Activated CD4-positive, CD25-positive, alpha-beta regulatory T cell treated with anti-CD3 and anti-CD28 coated beads, Interleukin-2, amount 50 U/mL, for 16 hours (primary cell): ENCODE measurements around the gene SERPINB8.

Source experiments
- DNase-seq: peaks from one replicate; pipeline ENCODE4 v3.0.0-alpha.2; 2020; ENCODE audit warnings: low read depth, low spot score

SERPINB8 gene

GRCh38 chr18:63965716-63966330 is 4.1 kb upstream of the SERPINB8 start:
- no peak for DNase-seq

DNA sequence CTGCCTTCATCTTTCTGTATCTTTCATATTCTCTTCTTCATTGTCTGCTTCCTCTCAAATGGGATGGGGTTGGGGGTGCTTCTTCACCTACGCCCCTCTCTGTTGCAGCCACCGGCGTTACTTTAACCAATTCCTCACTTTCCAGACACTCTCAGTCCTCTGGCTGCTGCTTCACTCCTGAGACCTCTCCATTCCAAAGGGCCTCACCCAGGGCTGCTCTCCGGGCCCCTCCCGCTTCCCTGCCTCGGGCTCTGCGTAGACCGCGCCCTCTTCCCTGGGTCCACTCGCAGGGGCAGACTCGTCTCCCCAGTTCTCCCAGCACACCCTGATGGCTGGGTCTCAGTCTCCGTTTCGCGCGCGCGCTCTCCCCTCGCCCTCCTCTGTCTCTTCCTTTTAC is 926 bp downstream of the SERPINB8 start:
- no peak for DNase-seq

DNA sequence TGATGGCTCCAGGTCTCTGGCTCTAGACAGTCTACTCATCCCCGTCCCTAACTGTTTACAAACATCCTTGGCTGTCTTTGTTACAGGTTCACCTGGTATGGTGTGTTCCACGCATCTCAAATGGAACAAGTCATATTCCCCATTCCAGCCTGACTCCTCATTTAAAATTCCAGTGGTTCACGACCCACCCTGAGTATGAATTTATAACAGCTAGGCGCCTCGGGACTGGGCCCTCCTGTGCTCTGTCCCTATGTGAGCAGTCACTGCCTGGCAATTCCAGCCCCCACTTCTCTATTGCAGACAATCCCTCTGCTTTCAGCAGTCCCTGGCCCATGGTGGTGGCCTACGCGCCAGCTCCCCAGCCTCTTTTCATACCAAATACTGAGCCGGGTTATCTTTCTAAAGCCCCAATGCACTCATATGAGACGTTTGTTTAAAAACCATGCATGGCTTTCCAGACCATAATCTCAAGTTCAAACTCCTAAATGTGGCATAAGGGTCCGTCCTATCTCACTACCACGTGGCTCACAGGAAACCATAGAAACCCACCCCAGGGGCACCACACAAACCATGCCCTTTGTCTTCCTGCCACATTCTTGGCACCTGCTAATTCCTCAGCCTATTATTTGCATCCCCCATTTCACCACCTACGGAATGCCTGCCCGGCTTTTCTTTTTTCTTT is 1.6 kb downstream of the SERPINB8 start:
- DNase-seq = no peak

DNA sequence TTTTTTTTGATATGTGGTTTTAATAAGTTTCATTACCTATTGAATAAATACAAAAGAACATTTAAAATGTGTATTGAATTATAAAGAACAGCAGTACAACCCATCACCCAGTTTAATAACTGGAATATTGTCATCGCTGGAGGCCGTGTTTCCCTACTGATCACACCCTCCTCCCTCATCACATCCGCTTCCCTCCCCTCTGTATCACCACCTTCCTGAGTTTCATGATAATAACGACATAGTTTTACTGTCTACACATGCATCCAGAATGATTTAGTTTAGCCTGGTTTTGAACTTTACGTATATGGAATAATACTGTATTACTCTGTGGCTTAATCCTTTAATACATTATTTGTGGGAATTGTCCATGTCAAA is 2.1 kb downstream of the SERPINB8 start:
- no peak for DNase-seq

DNA sequence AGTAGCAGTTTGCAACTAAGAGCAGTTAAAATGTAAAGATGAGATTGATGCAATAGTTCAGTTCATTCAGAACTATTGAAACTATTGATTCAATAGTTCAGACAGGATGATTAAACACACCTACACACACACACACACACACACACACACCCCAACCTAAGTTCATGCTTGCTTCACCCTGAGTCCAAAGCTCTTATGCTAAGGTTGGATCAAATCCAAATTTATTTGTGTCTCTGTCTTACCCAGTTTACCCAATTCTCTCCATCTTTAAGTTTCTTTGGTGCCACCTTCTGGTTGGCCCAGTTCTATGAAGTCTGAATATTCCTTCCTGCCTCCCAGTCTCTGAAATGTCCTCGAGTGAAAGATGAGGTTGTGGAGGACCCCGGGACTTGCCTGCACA is 5.1 kb downstream of the SERPINB8 start:
- no peak for DNase-seq

DNA sequence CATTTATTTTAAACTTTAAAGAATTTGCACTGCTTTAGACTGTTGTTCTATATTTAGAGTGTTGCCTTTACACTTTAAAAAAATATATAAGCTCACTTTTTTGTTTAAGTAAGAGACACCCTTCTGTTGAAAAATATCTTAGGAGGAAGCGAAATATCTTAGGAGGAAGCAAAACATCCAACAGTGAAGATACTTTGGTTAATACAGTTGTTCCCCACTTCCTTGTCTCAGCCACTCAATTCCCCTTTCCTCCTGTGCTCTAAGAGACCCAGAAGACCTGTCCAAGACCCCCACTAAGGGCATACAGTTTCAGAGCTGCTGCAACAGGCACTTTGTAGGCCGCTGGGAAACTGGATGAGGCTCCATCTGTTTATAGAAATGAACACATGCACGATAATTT is 5.7 kb downstream of the SERPINB8 start:
- no peak for DNase-seq

GRCh38 chr18:63977040-63977439 is 7.2 kb downstream of the SERPINB8 start:
- no peak for DNase-seq

DNA sequence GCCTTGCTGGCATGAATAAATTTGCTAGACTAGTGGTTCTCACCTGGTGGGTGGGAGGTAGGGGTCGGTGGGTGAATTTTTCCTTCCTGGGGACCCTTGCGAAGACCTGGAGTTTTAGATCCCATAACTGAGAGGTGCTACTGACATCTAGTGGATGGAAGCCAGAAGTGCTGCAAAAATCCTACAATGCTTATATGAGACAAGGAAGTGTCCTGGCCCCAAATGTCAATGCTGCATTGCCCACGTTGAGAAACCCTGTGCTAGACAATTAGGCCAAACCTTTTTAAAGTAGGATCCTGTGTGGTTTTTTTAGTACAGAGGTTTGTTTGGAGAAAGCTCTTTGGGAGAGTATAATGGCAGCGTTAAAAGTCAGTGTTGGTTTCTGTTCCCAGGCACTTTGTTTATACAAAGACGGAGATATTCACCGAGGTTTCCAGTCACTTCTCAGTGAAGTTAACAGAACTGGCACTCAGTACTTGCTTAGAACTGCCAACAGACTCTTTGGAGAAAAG is 9.6 kb downstream of the SERPINB8 start:
- no peak for DNase-seq

GRCh38 chr18:63980027-63980426 is 10.1 kb downstream of the SERPINB8 start:
- no peak for DNase-seq

DNA sequence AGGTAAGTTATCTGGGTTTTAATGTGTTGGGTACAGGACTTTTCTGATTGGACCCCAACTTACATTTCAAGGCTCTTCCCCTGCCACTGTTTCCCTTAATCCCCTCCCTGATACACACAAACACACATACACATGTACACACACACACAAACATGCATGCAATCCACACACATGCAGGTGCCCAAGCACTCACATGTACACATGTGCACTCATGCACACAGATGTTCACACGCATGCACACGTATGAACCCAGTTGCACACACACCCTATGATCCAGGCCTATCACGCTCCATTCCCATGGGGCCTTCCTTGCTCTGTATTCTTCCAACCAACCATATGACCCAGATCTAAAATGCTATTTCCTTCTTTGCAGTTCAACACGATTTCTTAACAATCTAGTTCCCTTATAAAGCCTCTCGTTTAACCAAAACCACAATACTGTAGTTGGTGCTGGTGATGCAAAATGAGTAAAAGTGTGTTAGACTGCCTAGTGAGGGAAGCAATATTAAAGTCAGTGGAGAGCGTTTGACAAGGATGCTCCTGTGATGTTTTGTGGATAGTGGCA is 11.1 kb downstream of the SERPINB8 start:
- no peak for DNase-seq

DNA sequence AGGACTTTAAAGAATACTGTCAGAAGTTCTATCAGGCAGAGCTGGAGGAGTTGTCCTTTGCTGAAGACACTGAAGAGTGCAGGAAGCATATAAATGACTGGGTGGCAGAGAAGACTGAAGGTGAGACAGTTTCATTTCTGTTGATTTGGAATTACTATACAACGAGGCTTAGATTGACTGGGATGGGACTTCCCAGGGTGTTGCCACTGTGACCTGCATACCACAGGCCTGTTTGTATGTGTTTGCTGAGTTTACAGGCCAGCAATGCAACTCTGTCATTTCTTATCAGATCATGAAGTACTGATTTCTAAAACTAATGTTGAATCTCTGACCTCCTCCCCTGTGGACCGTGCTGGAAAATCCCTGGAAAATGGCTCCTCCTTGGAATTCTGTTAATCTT is 11.8 kb downstream of the SERPINB8 start:
- no peak for DNase-seq

DNA sequence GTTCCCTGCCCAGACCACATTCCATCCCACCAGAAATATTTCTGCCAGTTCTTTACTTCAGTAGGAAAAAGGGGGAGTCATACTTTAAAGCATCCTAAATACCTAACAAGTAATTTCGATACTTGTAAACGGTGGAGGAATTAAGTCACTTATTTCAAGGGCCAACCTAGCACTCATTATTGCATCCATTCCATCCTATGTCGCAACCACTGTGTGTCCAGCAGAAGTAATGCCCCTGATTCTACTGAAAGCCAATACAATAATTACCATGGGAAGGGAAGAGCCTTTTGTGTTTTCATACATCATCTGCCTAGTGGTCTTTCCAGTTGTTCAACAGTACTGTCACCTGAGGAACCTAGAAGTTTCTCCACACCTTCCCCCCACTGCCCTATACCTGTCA is 12.5 kb downstream of the SERPINB8 start:
- no peak for DNase-seq

GRCh38 chr18:63986885-63987284 is 17.0 kb downstream of the SERPINB8 start:
- DNase-seq = no peak

DNA sequence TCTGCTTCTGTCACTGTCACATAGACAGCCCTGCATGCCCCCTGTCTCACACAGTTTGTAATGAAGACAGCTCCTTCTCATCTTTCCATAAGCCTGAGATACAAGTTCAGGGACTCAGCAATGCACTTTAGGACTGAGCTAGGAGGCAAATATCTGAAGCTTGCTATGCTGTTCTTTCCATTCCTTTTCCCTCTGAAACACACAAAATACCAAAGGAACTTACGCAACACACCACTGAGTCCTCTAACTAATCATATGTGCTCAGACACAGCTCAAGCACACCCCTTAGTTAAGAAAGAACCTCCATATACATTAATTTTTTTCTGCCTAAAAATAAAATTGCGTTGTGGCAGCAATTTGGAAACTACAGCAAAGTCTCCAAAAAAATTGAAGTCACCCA is 17.9 kb downstream of the SERPINB8 start:
- no peak for DNase-seq

- DNase-seq = no peak
These were observed 22.9 kb downstream of the SERPINB8 start for GRCh38 chr18:63992751-63993150.

GRCh38 chr18:63994783-63995399 is 25.0 kb downstream of the SERPINB8 start:
- DNase-seq = no peak

- no peak for DNase-seq
These were observed 27.2 kb downstream of the SERPINB8 start for GRCh38 chr18:63997041-63997440.

GRCh38 chr18:63997606-63998005 is 27.7 kb downstream of the SERPINB8 start:
- DNase-seq = no peak

- DNase-seq = no peak
These were observed 30.0 kb downstream of the SERPINB8 start for GRCh38 chr18:63999871-64000270.

DNA sequence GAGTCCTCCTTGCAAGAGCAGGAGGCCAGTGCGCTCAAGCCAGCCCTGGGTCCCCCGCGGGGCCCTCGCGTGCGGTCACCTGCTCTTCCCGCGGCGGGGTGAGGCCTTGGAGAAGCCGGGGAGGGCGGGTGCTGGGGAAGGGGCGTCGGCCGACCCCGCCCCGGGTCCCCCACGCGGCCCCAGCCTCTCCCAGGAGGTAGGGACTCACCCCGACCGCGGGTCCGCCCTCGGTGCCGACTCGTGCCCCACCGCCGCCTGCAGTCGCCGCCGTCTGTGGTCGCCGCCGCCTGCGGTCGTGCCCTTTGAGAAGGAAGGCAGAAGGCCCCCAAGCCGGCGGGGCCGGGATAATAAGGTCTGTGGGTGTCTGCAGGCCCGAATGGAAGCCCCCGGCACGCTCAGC is 32.7 kb downstream of the SERPINB8 start:
- no peak for DNase-seq

GRCh38 chr18:64009305-64009704 is 39.4 kb downstream of the SERPINB8 start:
- no peak for DNase-seq

- DNase-seq = no peak
These were observed 41.6 kb downstream of the SERPINB8 start for GRCh38 chr18:64011513-64011912.

DNA sequence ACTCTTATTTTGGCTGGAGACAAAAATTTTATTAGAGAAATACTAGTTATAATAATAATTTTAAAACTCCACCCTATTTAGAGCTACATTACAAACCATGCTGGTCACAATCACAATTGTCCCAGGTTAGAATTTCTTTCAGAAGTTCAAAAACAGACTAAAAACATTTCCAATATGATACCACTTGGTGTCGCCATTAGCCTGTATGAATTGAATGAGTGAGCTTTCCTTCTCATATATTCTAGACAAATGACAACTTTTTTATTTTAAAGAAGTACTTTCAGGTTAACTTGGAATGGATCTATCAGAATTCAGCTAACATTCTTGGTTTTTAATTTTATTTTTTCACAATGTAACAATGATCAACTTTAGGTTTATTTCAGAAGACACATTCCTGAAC is 48.0 kb downstream of the SERPINB8 start:
- no peak for DNase-seq
